Skeletal muscle cell (primary cell): ENCODE results near the gene TEX11.

ENCODE experiments used
- DNase-seq: peaks from one replicate; pipeline ENCODE4 v3.0.0-alpha.2; 2010; ENCODE audit warnings: low read depth
- H3K4me3 ChIP-seq: 2 replicates; pipeline ENCODE4 v1.5.1; 2011; ENCODE audit warnings: low read depth, mild to moderate bottlenecking, control low read depth, low read length, moderate library complexity

The TEX11 gene

GRCh38 chrX:70509078-70509477 is 399.4 kb downstream of the TEX11 start:
- no peak overlapping the region for H3K4me3 ChIP-seq
- DNase-seq = no peak

DNA sequence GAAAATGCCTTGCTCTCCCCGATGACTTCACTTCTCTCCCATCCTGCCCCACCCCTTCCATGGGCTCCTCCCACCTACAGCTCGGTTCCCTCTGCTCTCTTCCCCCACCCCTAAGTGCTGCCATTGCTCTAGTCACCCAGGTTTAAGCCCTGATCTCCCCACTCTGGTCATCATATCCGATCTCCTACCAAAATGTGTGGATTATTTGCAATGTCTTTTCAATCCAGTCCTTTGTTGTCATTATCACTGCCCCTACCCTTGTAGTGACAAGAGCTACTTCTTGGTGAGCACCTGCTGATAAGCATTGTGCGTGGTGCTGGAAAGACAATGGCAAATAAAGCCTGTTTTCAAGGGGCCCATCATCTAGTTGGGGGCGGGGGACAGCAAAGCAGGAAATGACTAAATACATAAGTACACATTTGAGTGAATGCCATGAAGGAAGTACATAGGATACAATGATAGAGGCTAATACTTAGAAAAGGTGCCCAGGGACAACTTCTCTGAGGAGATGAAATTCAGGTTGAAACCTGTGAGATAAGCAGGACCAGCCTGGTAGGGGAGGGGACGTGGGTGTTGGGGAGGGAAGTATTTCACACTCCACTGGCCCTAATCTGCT is 400.1 kb downstream of the TEX11 start:
- no peak for DNase-seq
- no peak overlapping the region for H3K4me3 ChIP-seq

- H3K4me3 ChIP-seq = no peak overlapping the region
- no peak for DNase-seq
These were observed 403.1 kb downstream of the TEX11 start for GRCh38 chrX:70505451-70505841.

DNA sequence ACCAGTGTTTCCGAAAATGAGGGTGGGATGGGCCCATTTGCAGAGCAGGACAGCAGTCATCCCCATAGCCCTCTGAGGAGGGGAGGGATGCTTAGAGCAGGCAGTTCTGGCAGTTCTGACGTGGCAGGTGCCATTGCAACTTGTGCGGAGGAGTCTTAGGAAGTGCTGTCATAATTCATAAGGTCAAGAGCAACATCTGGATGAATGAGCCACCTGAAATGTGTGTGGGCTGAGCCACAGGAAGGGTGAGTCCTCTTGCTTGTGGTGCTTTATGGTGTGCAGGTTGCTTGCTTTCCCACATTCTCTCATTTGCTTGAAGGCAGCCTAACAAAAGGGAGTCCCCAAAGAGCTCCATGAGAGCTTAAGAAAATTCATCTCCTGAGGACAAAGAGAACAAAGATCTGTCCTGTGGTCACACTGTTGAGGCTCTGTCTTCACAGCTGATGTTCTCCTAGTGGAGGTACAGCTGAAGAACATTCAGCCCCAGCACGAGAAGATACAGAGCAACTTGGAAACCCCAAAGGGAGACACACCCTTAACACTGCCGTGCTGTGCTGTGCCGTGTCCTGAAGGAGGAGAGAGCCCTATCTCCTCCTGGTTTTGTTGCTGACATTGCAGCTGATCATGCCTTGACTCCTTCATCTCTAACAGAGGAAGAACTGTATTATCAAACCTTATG is 403.6 kb downstream of the TEX11 start:
- no peak for DNase-seq
- H3K4me3 ChIP-seq = no peak overlapping the region

DNA sequence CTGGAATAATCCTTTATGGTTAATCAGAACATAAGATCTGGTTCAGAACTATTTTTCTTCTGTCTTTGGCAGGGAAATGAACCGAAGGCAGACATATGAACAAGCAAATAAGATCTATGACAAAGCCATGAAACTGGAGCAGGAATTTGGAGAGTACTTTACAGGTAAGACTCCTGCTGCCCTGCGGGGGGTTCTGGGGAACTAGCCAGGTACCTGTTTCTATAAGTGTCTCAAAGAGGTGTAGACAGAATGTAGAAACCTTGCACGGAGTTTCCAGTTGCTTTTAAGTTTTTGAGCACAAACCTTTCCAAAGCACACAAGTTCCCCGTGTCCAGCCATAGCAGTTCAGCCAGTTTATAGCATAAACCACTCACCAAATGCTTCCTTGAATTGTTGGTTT is 407.7 kb downstream of the TEX11 start:
- H3K4me3 ChIP-seq = no peak overlapping the region
- DNase-seq = no peak

GRCh38 chrX:70498129-70498528 is 410.4 kb downstream of the TEX11 start:
- DNase-seq = no peak
- H3K4me3 ChIP-seq = no peak overlapping the region

DNA sequence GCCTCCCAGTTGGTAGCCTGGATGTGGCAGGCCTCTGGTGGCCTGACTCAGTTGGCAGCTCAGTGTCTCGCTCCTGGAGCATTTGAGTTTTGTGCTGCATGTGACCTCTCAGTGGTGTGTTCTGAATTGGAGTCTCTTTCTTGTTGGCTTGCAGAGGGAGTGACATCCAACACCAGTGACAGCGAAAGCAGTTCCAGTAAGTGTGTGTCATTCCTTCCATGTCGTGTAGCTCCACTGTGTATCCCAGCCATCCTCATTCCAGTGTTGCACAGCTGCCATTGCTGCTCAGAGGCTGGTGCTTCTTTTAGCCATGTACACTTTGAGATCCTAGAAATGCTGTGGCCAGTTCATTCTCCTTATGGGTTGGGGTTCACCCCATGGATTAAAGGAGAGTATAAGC is 411.5 kb downstream of the TEX11 start:
- DNase-seq = no peak
- no peak overlapping the region for H3K4me3 ChIP-seq

- DNase-seq = no peak
- no peak overlapping the region for H3K4me3 ChIP-seq
These were observed 412.0 kb downstream of the TEX11 start for GRCh38 chrX:70496491-70496890.

GRCh38 chrX:70494441-70494840 is 414.1 kb downstream of the TEX11 start:
- no peak overlapping the region for H3K4me3 ChIP-seq
- DNase-seq = no peak

DNA sequence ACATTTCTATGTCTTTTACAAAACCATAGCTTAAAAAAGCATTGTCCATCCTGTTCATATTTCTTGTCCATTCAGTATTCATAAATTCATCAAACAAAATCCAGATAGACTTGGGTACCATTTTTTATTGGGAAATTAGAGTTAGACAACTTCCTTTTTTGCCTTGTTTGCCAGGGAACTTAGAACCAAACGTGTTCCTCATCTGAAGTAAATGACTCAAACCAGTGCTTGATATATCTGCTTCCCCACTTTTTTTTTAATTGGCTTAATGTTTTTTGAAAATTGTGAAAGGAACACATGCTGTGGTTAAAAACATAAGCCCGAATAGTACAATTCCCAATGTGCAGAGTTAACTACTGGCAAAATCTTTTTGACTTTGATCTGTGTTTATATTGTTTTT is 419.7 kb downstream of the TEX11 start:
- DNase-seq = no peak
- no peak overlapping the region for H3K4me3 ChIP-seq

- no peak overlapping the region for H3K4me3 ChIP-seq
- no peak for DNase-seq
These were observed 423.0 kb downstream of the TEX11 start for GRCh38 chrX:70485466-70485865.

DNA sequence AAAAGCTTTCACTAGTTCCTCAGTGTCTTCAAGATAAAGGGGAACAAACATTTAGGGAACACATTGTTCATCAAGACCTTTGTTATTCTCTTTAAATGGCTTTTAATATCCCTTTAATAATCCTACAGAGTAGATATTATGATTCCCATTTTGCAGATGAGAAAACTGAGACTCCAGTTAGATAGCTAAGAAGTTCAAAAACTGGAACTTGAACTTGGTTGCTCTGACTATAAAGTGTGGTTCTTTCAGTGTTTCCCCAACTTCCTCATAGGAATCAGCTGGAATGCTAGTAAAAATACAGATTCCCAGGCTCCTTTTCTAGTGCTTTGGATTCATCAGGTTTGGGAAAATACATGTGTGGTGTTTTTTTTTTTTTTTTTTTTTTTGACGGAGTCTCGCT is 426.2 kb downstream of the TEX11 start:
- no peak for DNase-seq
- H3K4me3 ChIP-seq = no peak overlapping the region

GRCh38 chrX:70481471-70482270 is 426.8 kb downstream of the TEX11 start:
- no peak overlapping the region for H3K4me3 ChIP-seq
- DNase-seq = no peak

DNA sequence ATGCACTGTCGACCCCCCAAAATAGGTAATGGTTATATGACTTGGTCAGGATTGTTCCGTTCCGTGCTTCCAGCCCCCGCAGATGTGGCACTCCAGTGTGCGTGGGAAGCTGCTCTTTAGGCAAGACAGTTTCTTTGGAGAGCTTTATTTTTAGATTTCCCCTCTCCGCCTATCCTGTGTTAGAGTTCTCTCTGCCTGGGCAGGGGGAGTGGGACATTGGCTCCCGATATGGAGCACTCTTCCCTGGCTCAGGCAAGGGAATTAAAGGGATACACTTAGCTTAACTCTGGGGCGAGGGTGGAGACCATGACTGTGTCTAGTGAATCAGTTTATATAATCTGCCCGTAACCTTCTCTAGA is 427.9 kb downstream of the TEX11 start:
- no peak for DNase-seq
- H3K4me3 ChIP-seq = no peak overlapping the region

- DNase-seq = no peak
- no peak overlapping the region for H3K4me3 ChIP-seq
These were observed 428.4 kb downstream of the TEX11 start for GRCh38 chrX:70479922-70480659.

DNA sequence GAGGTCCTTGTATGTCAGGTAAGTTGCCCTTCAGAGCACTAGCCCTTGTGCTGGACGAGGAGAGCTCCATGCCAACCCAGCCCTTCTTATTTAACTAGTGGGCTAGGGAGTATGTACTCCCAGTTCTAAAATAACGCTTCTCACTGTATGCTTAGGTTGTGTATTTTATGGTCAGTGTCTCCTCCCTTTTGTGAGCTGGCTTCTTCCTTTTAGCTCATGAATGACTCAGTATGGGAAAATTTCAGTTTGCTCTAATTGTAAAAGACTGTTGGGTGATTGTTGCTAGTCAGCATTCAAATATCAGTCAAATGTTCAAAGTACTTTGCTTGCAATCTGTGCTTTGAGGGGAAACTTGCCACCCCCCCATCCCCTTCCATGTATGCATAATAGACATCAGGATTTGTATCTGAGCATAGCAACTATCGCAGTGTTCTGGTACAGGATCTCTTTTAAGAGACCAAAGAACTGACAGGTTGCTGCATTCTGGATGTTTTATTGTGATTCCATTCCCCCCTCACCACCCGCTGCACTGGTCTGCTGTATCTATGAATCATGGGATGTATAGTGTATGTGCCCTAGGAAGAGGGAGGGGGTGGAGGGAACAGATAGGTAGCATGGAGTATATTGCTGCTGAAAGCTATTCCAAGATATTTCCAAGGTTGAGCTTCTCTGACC is 429.1 kb downstream of the TEX11 start:
- DNase-seq = peak; percentile 33
- no peak overlapping the region for H3K4me3 ChIP-seq
